NCI-H526 treated with DMSO at 0.1 percent for 48 hours (cell line): ENCODE data around the gene SAPCD1.
"Not testable (repeated sequence)": the region's sequence is repeated elsewhere in the genome, so short reads cannot be mapped to it uniquely, and the experiment has no call there.

Experiments
- DNase-seq: peaks from one replicate; lab custom pipeline; 2025; lab: John Stamatoyannopoulos, UW

SAPCD1 gene

DNA sequence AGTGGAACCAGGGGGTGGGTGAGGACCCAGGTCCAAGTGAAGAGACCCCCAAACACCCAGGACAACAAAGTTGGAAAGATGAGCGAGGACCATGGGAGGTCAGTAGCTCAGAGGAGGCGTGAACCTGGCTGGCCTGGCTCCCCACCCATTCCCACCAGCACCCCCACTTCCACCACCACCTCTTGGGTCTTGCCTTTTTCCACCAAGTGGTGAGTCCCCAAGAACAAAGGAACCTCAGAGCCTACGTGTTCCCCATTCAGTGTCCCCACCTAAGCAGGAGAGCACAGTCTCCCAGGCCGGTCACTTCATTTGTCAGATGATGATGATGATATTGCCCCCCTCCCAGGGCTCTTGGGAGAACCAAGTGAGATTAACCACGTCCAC lies 15.2 kb downstream of the SAPCD1 start:
- DNase-seq = no peak

DNA sequence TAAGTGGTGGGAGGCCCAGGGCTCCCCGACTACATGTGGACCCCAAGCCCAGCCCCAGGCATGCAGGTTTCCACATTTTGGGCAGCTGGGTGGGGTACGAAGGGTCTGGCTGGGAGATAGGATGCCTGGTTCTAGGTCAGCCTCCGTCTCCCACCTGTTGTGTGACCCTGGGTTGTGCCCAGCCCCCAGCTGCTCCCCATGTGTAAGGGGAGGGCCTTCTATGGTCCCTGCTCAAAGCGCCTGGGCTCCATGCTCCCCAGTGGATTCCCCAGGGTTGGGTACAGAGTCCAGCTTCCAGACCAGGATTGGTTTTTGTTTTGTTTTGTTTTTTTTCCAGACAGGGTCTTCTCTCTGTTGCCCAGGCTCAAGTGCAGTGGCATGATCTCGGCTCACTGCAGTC lies 15.7 kb downstream of the SAPCD1 start:
- DNase-seq = no peak

DNA sequence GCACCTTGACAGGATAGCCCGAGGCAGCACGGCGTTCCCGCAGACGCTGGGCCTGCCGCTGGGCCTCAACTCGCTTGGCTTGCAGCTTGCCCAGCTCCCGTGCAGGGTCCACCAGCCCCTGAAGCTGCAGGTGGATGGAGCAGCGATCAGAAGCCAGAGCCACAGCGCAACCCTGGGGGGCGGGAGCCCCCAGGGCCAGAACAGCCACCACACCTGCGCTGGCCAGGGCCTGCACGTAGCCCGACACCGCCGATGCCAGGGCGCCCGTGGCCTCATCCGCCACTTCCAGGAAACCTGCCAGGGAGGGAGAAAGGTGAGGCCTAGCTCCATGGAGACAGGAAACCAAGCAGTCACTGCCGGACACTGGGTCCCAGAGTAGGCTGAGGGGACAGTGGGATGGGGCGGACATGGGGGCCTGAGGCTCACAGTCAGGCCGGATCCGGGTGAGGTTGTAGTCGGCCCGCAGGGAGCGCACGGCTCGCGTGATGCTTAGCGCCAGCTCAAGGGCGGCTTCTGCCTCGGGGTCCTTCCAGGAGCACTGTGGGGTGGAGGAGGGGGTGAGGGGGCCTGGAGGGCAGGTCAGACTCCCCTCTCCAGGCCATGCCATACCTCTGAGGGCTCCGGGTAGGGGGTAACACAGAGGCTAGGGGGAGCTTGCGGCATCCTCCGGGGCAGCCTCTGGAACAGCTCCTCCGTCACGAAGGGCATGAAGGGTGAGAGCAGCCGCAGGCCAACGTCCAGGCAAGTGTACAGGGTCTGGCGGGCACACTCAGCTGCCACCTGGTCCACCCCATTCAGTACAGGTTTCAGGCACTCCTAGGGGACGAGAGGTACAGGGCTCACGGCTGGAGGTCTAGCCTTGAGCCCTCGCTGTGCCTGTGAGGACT lies 16.8 kb downstream of the SAPCD1 start:
- no peak for DNase-seq

DNA sequence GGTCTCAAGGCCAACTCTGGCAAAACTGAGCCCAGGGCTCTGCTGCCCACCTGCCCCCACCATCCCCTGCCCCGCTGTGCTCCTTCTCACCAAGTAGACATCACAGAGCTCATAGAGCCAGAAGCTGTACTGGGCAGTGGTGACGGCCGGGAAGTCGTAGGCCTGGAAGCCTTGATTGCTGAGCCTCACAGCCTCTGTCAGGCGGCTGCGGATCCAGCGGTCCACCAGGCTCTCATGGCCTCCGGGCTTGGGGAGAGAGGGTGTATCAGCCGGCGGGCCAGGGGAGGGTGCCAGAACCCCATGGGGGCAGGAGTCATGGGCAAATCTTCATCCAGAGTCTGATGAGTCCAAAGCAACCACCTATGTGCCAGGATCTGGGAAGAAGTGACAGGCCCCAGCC lies 17.5 kb downstream of the SAPCD1 start:
- DNase-seq = no peak

DNA sequence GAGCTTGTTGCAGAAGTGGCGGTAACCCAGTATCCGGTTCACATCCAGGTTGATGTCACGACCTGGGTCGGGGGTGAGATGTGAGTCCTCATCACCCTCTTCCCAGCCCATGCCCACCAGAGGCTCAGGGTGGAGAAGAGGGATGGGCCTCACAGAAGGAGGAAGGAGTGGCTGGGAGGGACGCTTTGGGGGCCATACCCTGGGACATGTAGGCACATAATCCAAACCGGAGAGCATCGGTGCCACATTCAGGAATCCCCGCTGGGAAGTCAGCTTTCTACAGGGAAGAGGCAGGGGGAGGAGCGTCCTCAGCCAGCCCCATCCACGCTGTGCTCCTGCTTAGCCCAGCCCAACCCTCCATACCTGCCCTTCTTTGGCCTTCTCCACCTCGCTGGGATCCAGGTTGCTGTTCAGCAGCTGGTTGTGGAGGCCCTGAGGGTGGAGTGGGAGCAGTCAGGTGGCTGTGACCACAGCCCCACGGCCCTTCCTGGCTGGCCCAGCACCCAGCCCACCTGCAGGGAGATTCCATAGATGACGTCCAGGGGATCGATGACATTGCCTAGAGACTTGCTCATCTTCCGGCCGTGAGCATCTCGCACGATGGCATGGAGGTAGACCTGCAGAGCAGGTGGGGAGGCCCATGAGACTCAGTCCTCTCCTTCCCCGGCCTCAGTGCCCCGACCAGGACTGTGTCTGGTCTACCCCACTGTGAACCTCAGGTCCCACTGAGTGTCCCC lies 18.2 kb downstream of the SAPCD1 start:
- DNase-seq = no peak

DNA sequence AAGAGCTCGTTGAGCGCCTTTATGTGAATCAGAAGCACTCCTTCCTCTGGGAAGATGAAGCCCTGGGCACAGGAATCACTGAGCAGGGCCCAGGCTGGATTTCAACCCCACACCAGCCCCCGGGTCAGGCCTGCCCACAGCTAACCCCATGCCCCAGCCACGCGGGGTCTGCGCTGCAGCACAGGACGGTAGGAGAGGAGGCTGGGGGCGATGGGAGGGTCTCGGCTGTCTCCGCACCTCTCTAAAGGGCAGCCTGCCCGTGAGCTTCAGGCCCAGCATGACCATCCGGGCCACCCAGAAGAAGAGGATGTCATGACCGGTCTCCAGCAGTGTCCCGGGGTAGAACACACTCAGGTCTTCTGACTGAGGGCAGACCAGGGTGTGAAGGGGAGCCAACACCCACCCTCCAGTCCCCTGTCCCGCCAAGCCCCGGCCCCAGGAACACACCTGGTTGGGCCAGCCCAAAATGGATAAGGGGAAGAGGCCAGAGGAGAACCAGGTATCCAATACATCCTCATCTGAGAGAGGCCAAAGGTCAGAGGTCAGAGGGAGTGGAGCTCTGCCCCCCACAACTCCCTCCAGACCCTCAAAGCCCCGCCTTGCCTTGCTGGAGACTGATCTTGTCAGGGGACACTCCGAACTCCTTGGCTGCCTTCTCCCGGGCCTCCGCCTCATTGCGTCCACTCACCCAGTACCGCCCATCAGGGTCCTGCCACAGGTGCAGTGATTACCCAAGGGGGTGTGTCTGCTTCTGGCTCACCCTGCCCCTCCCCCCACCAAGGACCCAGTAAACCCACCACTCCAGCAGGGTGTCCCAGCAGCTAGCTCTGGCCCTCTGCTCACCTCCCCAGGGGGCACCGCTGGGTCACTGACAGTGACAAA lies 19.0 kb downstream of the SAPCD1 start:
- DNase-seq = no peak

DNA sequence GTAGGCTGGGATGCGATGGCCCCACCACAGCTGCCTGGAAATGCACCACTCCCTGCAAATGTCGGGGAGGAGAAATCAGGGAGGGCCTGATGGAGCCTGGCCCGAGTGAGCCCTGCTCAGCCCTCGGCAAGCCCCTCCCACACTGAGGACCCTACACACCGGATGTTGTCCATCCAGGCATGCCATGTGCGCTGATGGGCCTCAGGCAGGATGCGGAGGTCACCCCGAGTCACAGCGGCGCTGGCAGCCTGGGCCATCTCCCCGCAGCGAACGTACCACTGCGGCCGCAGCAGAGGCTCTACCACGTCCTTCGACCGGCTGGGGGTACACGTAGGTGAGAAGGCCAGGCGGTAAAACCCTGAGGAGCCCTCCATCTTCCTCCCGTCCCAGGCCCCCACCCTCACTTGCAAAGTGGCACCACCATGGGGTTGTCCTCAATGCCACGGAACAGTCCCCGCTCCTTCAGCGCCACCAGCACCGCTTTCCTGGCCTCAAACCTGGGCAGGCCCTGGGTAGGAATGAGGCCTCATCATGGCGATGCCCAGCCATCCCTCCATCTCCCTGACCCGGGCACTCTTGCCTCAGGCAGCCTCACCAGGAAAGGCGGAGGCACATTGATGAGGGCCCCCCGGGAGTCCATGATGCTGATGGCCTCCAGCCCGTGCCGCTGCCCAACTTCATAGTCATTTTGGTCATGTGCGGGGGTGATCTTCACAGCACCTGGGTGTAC lies 19.8 kb downstream of the SAPCD1 start:
- DNase-seq = no peak

DNA sequence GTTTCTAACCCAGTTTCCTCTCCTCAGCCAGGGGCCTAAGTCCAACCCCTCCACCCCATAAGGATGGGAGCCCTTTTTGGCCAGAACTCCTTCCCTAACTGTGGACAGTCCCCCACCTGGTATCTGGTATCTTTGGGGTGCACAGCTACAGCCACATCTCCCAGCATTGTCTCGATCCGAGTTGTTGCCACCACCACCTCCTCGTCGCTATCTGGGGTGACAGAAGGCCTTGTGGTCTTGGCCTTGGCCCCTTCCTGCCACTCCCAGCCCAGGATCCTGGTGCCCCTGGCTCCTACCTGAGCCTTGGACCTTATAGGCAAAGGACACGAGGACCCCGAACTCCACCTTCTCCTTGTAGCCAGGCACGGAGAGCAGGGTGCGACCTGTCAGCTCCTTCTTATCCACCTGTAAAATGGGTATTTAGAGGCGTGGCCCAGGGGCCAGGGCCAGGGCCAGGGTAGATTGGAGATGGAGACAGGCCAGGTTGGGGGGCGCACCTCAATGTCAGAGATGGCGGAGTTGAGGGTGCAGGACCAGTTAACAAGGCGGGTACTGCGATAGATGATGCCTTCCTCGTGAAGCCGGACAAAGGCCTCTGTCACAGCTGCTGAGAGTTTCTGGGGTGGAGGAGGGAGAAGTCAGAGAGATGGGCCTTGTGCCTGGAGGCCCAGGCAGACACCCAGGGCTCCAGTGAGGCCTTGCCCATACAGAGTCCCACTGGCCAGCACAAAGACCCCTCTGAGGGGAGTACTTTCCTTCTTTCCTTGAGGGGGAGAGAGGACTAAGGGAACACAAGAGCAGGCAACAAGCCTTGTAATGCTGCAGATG lies 21.9 kb downstream of the SAPCD1 start:
- DNase-seq = no peak

DNA sequence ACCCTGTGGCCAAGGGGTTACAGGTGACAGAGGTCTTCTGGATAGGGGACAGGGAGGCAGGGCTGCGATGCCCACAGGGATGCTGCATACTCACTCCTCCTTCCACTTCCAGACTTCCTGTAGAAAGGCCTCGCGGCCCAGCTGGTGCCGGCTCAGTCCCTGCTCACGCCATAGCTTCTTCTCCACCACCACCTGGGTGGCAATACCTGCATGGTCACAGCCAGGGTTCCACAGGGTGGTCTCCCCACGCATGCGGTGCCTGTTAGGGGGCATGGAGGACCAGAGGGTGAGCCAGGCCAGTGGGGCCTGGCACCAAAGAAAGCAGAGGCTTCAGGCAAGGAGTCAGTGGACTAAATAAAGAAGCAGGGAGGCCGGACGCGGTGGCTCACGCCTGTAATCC lies 23.0 kb downstream of the SAPCD1 start:
- no peak for DNase-seq

DNA sequence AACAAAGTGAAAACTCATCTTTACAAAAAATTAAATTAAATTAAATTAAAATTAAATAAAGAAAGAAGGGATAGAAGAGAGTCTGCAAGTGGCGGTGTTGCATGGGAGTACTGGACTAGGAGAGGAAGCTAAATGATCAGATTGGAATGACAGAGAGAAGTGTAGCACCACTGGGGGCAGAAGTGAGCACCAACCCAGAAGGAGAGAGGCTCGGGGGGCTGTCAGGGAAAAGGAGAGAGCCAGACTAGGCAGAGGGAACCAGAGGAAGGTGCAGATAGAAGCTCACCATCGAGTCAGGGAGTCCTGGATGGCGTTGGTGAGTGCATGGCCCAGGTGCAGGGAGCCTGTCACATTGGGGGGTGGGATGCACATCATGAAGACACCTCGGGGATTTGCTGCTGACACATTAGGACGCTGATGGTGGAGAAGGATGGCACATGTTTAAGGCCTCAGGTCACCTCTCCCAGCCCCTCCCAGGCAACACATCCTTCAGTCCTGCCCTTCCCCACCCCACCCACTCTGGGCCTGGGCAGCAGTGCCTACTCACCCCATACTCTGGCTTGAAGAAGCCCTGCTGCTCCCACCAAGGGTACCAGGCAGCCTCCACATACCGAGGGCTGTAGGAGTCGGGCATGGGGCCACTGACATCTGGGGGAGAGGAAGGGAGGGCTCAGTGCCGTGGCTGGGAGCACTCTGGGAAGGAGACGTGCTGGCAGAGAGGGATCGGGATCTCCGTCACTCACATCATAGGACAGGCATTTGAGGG lies 29.1 kb downstream of the SAPCD1 start:
- DNase-seq = peak; percentile 5

DNA sequence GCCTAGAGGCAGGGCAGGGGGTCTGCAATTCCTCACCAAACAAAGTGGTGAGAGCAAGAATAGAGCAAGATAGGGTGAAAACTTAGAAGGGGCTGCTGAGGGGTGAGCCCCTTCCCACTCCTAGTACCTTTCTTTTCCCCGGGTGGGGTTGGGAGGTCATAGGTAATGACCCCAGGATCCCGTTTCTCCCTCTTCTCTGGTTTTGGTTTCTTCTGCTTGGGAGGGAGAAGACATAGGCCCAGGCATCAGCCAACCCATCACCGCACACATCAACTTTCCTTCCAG lies 29.6 kb downstream of the SAPCD1 start:
- no peak for DNase-seq

DNA sequence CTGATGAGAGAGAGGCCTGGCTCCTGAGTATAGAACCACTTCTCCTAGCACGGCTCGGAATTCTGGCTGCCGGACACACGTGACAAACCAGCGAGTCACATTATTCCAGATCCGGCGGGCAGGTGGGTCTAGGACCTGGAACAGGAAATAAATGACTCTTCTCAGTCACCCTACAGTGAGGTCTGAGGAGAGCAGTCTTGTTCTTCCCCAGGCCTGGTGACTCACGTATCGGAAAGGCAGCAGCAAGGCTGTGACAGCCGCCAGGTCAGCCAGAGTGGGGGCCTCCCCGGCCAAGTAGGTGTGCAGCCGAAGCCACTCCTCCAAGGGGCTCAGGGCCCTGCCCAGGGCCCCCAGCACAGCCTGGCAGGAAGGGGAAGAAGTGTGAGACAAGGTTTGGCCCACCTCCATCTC lies 30.3 kb downstream of the SAPCD1 start:
- no peak for DNase-seq

DNA sequence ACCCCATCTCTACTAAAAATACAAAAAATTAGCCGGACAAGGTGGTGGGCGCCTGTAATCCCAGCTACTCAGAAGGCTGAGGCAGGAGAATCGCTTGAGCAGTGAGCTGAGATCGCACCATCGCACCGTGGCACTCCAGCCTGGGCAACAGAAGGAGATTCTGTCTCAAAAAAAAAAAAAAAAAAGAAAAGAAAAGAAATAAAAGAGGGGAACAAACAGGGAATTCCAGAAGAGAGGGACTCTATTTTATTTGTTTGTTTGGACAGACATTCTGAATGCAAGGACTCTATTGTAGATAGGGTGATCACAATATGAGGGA lies 31.4 kb downstream of the SAPCD1 start:
- DNase-seq = not testable (repeated sequence)

DNA sequence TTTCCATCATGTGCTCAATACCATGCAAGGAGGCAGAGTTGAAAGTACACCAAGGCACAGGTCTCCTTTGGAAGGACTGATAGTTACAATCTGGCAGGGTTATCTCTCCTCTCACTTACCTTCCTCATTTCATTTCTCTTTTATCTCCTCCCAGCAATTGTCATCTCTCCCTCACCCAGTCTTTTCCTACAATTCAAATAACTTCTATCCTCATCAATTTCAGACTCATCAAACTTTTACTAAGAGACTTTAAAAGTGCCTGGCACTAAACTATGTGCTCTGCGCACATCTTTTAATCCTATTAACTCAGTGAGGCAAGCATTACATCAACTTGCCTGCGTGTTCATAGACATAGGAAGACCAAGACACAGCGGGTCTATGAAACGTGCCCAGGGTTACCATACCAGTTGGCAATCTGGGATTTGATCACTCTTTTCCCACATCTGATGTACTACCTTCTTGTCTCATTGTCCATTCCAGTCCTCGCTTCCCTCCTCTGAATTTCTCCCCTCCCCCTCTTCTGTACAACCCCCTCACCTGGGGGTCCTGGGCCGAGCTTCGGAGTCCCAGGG lies 31.9 kb downstream of the SAPCD1 start:
- no peak for DNase-seq

DNA sequence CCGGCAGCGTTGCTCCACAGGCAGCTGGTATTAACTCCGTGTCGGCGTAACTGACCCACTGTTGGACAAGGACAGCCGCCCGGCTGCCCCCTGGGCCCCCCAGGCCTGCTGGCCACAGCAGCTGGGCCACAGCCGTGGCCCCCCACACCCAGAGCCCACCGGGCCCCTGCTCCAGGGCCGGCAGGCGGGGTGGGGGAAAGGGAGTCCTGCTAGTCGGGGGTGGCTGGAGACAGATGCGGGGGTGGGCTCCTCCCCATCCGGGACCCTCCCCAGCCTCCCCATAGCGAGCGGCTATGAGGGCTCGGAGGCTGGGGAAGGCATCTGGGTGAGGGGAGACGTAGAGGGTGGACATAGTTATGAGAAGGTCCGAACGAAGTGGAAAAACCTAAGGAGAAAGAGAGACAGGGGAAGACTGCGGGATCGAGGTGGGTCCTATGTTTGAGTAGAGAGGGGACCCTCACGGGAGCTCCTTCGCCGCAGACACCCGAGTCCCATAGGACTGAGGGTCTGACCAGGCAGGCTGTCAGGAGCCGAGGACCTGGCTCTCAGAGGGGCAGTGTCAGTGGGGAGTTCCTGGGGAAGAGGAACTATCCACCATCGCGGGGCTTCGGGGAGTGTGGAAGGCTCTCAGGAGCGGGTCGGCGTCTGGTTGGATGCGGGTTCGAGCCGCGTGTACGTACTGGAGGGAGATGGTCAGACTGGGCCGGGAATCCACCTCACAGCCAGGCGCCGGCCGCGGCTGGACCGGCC lies 32.6 kb downstream of the SAPCD1 start:
- DNase-seq = no peak

DNA sequence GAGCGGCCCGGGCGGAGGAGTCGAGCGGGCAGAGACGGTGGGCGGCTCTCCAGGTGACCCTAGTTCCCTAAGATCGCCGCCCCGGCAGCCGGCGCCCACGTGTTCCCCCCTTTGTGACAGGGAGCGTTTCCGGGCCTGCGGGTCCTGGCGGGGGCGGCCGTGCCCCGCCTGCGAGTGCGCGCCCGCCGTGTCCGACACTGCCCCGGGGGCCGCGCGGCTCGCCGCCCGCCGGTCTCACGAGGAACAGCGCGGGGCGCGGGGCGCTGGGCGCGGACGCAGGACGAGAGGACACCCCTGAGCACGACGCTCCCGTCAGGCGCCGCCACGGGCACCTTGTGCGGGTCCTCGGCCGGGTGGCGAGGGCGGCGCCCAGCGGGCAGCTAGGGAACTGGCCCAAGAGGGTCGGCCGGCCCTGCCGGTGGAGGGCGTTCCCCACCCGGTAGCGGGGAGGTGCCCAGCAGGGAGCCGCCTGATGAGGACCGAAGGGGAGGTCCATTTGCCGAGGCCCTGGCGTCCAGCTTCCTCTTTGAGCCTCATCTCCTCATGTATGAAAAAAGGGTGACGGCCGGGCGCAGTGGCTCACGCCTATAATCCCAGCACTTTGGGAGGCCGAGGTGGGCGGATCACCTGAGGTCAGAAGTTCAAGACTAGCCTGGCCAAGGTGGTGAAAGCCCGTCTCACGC lies 33.3 kb downstream of the SAPCD1 start, which contains the start of gene VARS1:
TSS of gene VARS1 (minus strand) at position 137 of the 683 bp plus-strand sequence. CDS start 535 bp downstream, outside the sequence.
- peak; percentile 74 for DNase-seq

DNA sequence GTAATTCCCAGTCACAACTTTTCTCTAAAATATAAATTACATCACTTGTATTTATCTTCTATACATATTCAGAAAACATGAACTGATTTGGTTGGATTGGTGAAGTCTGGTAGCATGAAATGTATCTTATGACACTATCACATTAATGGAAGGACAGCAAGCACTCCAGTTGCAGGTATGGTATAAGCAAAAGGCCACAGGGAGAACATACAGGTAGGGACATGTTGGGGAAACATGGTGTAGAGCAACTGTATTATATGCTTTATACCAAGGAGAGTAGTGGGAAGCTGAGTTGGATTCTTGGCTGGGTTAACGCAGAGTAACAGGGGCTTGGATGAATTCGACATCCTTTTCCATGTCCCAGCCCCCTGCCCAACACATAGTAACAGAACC lies 34.5 kb downstream of the SAPCD1 start:
- DNase-seq = no peak

DNA sequence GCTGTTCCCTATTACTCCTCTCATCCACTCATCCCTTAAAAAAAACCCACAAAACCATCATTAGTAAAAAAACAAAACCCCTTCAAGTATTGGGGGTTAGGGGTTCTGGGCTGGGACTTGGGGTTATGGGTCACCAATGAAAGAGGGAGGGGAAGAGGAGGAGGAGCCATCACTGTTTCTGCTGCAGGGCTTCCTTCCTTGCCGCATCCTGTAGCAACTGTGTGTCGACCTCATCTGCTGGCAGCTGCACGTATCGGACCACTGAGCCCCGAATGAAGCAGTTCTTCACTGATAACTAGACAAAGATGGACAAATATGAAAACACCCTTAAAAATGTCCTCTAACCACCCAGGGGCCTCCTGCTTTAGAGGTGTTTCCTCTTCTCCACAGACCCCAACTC lies 35.1 kb downstream of the SAPCD1 start:
- DNase-seq = no peak

DNA sequence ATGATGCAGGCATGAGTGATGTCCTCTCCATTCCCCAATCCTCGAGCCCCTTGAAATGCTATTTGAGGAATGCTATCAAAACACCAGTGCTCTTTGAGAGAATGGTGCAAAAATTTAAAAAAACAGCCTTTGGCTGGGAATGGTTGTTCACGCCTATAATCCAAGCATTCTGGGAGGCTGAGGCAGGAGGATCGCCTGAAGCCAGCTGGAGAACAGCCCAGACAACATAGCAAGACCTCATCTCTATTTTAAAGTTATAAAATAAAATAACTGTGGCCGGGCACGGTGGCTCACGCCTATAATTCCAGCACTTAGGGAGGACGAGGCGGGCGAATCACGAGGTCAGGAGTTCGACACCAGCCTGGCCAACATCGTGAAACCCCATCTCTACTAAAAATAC lies 37.3 kb downstream of the SAPCD1 start:
- no peak for DNase-seq
